Testis (tissue), 3 donors: ENCODE results near the gene MALAT1. TPM values are rescaled to one million over a fixed set of nuclear protein-coding genes. Genes with fewer than 3 reads are reported as not detected.

Source experiments
- DNase-seq: peaks from one replicate; pipeline ENCODE4 v3.0.0-alpha.2; 2019
- H3K27ac ChIP-seq, 2 donors: fragments of 200-600 bp; sonication (generic); one replicate each; pipeline ENCODE4 v1.5.1; 2019
- H3K27me3 ChIP-seq: fragments of 200-600 bp; sonication (generic); one replicate; pipeline ENCODE4 v1.5.1; 2019
- H3K36me3 ChIP-seq: fragments of 200-600 bp; sonication (generic); one replicate; pipeline ENCODE4 v1.5.1; 2017; ENCODE audit warnings: low read depth; ENCODE audit errors: missing control alignments
- H3K4me1 ChIP-seq: fragments of 200-600 bp; sonication (generic); one replicate; pipeline ENCODE4 v1.5.1; 2019
- H3K4me3 ChIP-seq, 2 donors: fragments of 200-600 bp; sonication (generic); one replicate each; pipeline ENCODE4 v1.5.1; 2017 to 2019
- H3K9me3 ChIP-seq: fragments of 200-600 bp; sonication (generic); one replicate; pipeline ENCODE4 v1.5.1; 2017
- CTCF ChIP-seq, 3 experiments: fragments of 450-650 bp in 2 of 3; fragments of 200-600 bp in 1 of 3; sonication (generic) in 1 of 3; IDR thresholded peaks; one replicate each; pipeline ENCODE4 v1.5.1; 2016 to 2019; ENCODE audit warnings: antibody characterized with exemption in 3 of 3, mild to moderate bottlenecking in 2 of 3, moderate library complexity in 1 of 3
- POLR2A ChIP-seq: fragments of 450-650 bp; IDR thresholded peaks from one replicate; pipeline ENCODE4 v1.6.1; 2017; ENCODE audit warnings: antibody characterized with exemption, mild to moderate bottlenecking, moderate library complexity
- WGBS, 2 donors: methylation state at CpG; one replicate each; pipeline ENCODE4 v1.1.5; 2018; 5-methylcytosine and 5-hydroxymethylcytosine counted together
- intact Hi-C: fragments of 100-400 bp; cut with DNase I; formaldehyde crosslinking; loops from one replicate; pipeline ENCODE4 v1.15.1; 2023; ENCODE audit warnings: low total_unique reads
- polyA plus RNA-seq: library from polyadenylated mRNA; stranded (reverse); fragments of 350-450 nt; fragmentation: Illumina TruSeq; extraction: RNeasy Lipid Tissue Mini Kit (QIAGEN cat#74804); gene quantifications from one replicate; pipeline ENCODE4 v1.2.3, GENCODE V29; 2014; ENCODE audit warnings: low read depth, low replicate concordance; ENCODE audit not compliant: insufficient read depth
- total RNA-seq, 2 donors: library from RNA; depleted of rRNA; stranded (reverse); fragments of >200 nt; gene quantifications; one replicate each; pipeline ENCODE4 v1.2.3, GENCODE V29; 2016

The MALAT1 gene
- total and polyA plus RNA-seq, 3 donors from 2014 or later = 26.7 to 9,314 (median 8,109) TPM

- intact Hi-C loops = no loop called here
- Histone ChIP-seq H3K4me1 (peaks cover 67% of the 10 kb centered on the region), H3K27ac (peak overlapping the region; percentile 90 to 96), H3K9me3 (no peaks in the 10 kb centered on the region), H3K4me3 (no peak overlapping the region), H3K36me3 (no peaks in the 10 kb centered on the region), H3K27me3 (no peaks in the 10 kb centered on the region)
- 43 to 46% methylated on average over 9 to 10 of the region's 10 CpGs for WGBS, 2 donors
- no peak for DNase-seq
- TF ChIP-seq CTCF (IDR thresholded peaks at IDR 0.05) (no peak), POLR2A (no peak)
Measured at GRCh38 chr11:65488273-65489034, 10.4 kb upstream of the MALAT1 start.

DNA sequence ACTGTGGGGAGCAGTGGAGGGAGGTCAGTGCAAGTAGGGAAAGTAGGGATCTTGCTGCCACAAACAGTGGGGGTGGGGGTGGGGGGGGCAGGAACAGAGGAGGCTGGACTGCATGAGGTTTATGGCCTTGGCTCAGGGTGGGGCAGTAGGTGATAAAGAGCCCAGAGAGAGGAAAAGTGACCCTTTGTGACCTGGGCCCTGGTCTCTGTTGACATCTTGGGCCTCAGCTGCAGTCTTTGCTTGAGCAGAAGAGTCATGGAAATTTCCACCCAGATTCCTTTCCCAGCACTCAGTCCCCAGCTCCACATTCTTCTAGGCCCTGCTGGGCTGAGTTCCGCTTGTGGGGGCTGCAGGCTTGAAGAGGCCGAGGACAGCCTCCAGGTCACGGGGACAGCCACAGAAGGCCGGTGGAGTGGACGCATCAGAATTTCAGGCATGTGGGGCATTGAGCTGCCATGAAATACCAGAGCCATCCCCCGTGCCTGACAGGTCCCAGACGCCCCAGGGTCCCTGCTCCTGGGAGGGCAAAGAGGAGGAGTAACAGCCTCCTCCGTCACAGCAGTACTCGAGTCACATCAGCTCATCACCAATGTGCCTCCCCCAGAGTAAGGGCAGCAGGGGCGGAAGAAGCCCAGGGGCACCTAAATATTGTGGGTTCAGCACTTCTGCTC, 9.7 kb upstream of the MALAT1 start:
- no peak for TF ChIP-seq CTCF (IDR thresholded peaks at IDR 0.05)
- TF ChIP-seq POLR2A = no peak
- WGBS, 2 donors = 25 to 38% methylated on average over 3 to 10 of the region's 10 CpGs
- Histone ChIP-seq H3K4me3 (no peak overlapping the region), H3K27me3 (no peaks in the 10 kb centered on the region), H3K27ac (peak overlapping the region; percentile 90 to 96), H3K9me3 (no peaks in the 10 kb centered on the region), H3K36me3 (no peaks in the 10 kb centered on the region), H3K4me1 (peaks cover 74% of the 10 kb centered on the region)
- peak; percentile 66 for DNase-seq
- intact Hi-C loops = no loop called here

- no peaks in the 10 kb centered on the region for H3K36me3 ChIP-seq
- H3K4me1 ChIP-seq = peaks cover 81% of the 10 kb centered on the region
- DNase-seq = no peak
- no peak for TF ChIP-seq CTCF (IDR thresholded peaks at IDR 0.05)
- no peak for TF ChIP-seq POLR2A
- peak overlapping the region; percentile 90 to 96 for H3K27ac ChIP-seq
- no peaks in the 10 kb centered on the region for H3K9me3 ChIP-seq
- 30 to 42% methylated on average over 7 to 8 of the region's 8 CpGs for WGBS, 2 donors
- H3K27me3 ChIP-seq = no peaks in the 10 kb centered on the region
- intact Hi-C loops = no loop called here
- no peak overlapping the region for H3K4me3 ChIP-seq
Measured at GRCh38 chr11:65489706-65490320, 9.0 kb upstream of the MALAT1 start.

DNA sequence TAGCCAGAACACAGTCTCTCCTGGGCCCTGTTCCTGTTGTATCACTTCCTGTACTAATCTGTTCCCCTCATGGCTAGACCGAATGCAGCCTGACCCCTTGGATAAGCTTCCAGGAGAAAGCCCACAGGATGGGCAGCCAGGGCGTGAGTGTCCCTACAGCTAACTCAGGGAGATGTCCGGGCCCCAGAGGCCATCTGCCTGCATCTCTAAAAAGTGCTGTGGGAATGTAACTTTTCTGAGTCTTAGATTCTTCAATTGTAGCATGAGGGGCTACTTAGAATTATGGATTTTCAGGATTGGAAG, 7.7 kb upstream of the MALAT1 start:
- Histone ChIP-seq H3K9me3 (no peaks in the 10 kb centered on the region), H3K4me3 (no peak overlapping the region), H3K27ac (peak overlapping the region; percentile 90 to 96), H3K36me3 (no peaks in the 10 kb centered on the region), H3K4me1 (peaks cover 88% of the 10 kb centered on the region), H3K27me3 (no peaks in the 10 kb centered on the region)
- TF ChIP-seq POLR2A (no peak), CTCF (IDR thresholded peaks at IDR 0.05) (no peak)
- no peak for DNase-seq
- 62 to 86% methylated on average over 1 to 3 of the region's 3 CpGs for WGBS, 2 donors
- intact Hi-C loops = no loop called here
